HG03439 (cell line): ENCODE data around the gene SIX3.

Experiments
- ATAC-seq: cut with Tn5 transposase; IDR thresholded peaks from one replicate; pipeline ENCODE4 v1.9.1; 2021; ENCODE audit warnings: mild to moderate bottlenecking, moderate library complexity; ENCODE audit not compliant: unreplicated experiment

SIX3 gene

DNA sequence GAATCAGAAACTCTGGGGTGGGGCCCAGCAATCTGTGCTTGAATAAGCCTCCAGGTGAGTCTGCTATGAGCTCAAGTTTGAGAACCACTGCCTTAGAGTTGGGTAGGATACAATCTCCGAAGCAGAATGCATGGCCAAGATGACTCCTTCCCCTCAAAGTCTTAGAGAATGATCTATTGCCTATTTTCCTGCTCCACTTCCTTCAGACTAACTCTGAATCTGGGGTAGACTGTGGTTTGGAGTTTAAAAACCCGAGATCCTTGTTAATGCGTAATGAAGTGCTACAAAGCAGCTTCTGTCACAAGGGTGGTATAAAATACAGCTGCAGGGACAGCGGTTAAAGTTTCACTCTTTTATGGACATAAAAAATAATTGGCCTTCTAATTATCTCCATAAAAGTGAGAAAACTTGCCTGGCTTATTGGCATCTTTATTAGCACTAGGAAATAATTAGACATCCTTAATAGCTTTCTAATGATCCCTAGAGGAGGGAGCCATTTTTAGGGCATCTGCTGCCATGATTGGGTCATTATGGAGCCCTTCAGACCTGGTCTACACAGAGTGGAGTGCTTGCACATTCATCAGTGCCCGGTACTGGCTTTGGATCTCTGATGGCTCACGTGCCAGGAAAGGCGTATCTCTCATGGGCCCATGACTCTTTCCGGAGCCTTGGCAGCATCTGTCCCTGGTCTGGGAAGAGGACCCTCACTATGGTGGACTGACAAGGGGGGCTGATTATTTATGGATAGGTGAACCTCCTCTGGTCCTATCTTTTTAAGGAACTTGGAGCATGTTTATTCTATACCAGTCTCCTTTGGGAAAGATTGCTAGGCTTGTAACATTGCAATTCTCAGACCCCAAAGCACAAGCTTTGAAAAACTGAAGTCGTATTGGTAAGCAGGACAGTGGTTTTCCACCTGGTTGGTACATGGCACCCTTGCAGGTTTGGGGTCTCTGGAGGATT lies 39.5 kb downstream of the SIX3 start:
- ATAC-seq, result no peak

DNA sequence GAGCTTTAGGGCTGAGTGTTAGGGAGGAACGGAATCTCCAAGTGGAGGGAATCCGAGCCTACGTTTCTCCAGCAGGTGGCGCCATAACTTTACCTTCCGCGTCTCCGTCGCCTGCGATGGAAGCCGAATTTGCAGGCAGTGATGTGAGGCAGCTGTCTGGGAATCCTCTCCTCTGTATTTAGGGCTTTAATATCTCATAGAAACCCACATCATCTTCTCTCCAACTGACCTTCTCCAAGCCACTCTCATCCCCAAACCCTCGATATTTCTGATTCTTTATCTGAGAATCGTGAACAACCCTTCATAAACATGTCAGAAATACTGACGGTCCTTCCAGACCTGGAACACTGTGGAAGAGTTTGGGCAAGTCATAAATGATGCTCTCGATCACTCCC lies 40.2 kb downstream of the SIX3 start:
- ATAC-seq, result no peak

DNA sequence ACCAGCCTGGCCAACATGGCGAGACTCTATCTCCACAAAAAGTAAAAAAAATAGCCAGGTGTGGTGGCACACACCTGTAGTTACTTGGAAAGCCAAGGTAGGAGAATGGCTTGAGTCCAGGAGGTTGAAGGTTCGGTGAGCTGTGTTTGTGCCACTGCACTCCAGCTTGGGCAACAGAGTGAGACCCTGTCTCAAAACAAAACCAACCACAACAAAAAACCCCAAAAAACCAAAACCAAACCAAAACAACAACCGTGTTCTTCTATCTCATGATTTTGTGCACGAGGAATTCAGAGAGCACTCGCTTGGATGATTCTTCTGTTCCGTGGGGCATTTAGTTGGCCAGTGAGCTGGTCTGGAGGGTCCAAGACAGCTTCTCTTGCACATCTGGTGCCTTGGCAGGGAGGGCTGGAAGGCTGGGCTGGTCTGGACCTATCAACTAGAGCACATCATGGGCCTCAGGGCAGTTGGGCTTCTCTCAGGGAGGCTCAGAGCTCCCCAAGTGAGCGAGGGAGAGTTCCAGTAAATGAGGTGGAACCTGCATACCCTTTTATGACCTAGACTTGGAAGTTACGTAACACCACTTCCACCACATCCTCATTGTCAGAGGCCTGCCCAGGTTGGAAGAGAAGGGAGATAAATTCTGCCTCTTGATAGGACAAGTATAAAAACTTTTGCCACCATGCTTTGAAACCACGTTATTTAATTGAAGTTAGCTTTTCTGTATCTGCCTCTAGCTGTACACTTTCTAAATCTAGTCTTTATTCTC lies 42.5 kb downstream of the SIX3 start:
- no peak for ATAC-seq

DNA sequence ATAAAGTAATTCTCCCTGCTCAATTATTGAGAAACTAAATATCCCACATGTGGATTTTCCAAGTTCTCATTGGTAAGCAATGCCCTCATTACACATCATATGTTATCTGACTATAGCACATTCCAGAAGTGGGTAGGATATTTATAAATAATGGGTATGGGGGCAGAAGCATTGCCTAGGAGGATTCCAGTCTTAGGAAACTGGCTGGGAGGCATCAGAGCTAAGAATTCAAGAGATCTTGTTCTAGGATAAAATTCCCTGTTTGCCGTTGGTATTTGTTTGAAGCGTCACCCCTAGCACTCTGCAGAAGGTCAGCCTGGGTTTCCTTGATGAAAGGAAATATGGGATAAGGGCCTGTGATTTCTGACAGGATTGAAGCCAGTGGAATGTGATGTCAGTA lies 47.7 kb downstream of the SIX3 start:
- ATAC-seq, result no peak

DNA sequence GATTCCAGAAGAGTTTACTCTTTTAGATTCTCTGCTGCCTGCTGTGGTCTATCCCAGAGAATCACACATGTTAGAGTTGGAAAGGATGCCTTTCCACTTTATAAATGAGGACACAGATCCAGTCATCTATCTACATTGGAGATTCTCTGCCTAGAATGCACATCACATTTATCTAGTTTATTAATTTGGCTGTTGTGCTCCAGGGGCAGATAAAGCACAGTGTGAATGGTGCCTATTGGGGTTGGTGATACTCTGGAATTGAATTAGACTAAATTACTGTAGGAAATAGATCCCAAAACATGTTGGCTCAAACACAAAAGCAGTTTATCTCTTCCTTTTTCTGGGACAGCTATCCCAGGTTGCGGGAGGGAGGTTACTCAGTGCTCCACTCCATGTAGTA lies 52.9 kb downstream of the SIX3 start:
- no peak for ATAC-seq
